ENCODE data around the gene GLB1L3.

The GLB1L3 gene

GRCh38 chr11:134275534-134276395 is at the start of gene GLB1L3:
GLB1L3 (plus strand) TSS chr11:134276379; CDS start chr11:134276741, 362 bp downstream.
- peak; percentile 79 for DNase-seq

- DNase-seq, result no peak
Measured at GRCh38 chr11:134226806-134227325, 49.3 kb upstream of the GLB1L3 start.

- DNase-seq, result no peak
Measured at GRCh38 chr11:134228625-134229024, 47.6 kb upstream of the GLB1L3 start.

GRCh38 chr11:134229126-134229790 is 46.9 kb upstream of the GLB1L3 start:
- no peak for DNase-seq

- DNase-seq, result no peak
Measured at GRCh38 chr11:134230339-134230738, 45.8 kb upstream of the GLB1L3 start.

GRCh38 chr11:134231958-134232659 is 44.1 kb upstream of the GLB1L3 start:
- no peak for DNase-seq

- DNase-seq, result no peak
Measured at GRCh38 chr11:134233729-134234179, 42.4 kb upstream of the GLB1L3 start.

- no peak for DNase-seq
Measured at GRCh38 chr11:134235399-134235798, 40.8 kb upstream of the GLB1L3 start.

- DNase-seq, result no peak
Measured at GRCh38 chr11:134236834-134237556, 39.2 kb upstream of the GLB1L3 start.

GRCh38 chr11:134237557-134237922 is 38.6 kb upstream of the GLB1L3 start:
- no peak for DNase-seq

- no peak for DNase-seq
Measured at GRCh38 chr11:134238956-134239355, 37.2 kb upstream of the GLB1L3 start.

- no peak for DNase-seq
Measured at GRCh38 chr11:134240592-134240991, 35.6 kb upstream of the GLB1L3 start.

- no peak for DNase-seq
Measured at GRCh38 chr11:134242376-134242775, 33.8 kb upstream of the GLB1L3 start.

GRCh38 chr11:134243913-134244312 is 32.3 kb upstream of the GLB1L3 start:
- no peak for DNase-seq

- DNase-seq, result no peak
Measured at GRCh38 chr11:134244593-134244992, 31.6 kb upstream of the GLB1L3 start.

- no peak for DNase-seq
Measured at GRCh38 chr11:134245434-134245833, 30.7 kb upstream of the GLB1L3 start.

GRCh38 chr11:134246100-134246499 is 30.1 kb upstream of the GLB1L3 start:
- DNase-seq, result no peak

- no peak for DNase-seq
Measured at GRCh38 chr11:134246678-134247077, 29.5 kb upstream of the GLB1L3 start.

GRCh38 chr11:134248910-134249480 is 27.2 kb upstream of the GLB1L3 start:
- no peak for DNase-seq

- no peak for DNase-seq
Measured at GRCh38 chr11:134250246-134250645, 25.9 kb upstream of the GLB1L3 start.

- DNase-seq, result no peak
Measured at GRCh38 chr11:134250675-134251074, 25.5 kb upstream of the GLB1L3 start.
